ENCODE measurements around the gene CDK11B. TPM values are rescaled to one million over a fixed set of nuclear protein-coding genes. Genes with fewer than 3 reads are reported as not detected.

The CDK11B gene
- total RNA-seq, 1 donor from 2014 or later = 28.5 TPM

DNA sequence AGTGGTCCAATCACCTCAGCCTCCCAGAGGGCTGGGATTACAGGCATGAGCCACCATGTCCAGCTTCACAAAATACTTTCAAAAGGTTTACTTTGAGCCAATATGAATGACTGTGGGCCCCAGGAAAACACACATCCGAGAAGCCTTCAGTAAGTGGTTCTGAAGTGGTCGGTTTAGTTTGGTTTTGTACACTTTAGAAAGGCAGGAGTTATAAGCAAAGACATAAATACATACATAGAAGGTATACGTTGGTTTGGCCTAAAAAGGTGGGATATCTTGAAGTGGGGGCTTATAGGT lies 46.8 kb downstream of the CDK11B start:
- Mint-ChIP-seq H3K4me3 (no peak overlapping the region), H3K27me3 (no peaks in the 10 kb centered on the region), H3K27ac (no peak overlapping the region), H3K4me1 (peaks cover 30% of the 10 kb centered on the region), H3K9me3 (no peaks in the 10 kb centered on the region), H3K36me3 (ENCODE audit: low read depth) (peaks cover 4% of the 10 kb centered on the region)
- DNase-seq = no peak
- POLR2A ChIA-PET = interaction anchor here (0.6 to 0.7 kb wide), 3 partner anchors 7 to 297 kb away, joined by 3 read pairs; no protein-coding TSS in a partner anchor
- TF ChIP-seq, protein P1, sequence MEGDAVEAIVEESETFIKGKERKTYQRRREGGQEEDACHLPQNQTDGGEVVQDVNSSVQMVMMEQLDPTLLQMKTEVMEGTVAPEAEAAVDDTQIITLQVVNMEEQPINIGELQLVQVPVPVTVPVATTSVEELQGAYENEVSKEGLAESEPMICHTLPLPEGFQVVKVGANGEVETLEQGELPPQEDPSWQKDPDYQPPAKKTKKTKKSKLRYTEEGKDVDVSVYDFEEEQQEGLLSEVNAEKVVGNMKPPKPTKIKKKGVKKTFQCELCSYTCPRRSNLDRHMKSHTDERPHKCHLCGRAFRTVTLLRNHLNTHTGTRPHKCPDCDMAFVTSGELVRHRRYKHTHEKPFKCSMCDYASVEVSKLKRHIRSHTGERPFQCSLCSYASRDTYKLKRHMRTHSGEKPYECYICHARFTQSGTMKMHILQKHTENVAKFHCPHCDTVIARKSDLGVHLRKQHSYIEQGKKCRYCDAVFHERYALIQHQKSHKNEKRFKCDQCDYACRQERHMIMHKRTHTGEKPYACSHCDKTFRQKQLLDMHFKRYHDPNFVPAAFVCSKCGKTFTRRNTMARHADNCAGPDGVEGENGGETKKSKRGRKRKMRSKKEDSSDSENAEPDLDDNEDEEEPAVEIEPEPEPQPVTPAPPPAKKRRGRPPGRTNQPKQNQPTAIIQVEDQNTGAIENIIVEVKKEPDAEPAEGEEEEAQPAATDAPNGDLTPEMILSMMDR (IDR thresholded peaks at IDR 0.05) = no peak
- intact Hi-C loops (cut with micrococcal nuclease) = no loop called here
- CTCF ChIA-PET = no interaction called here
- no peak for ATAC-seq (ENCODE audit: low read depth)

DNA sequence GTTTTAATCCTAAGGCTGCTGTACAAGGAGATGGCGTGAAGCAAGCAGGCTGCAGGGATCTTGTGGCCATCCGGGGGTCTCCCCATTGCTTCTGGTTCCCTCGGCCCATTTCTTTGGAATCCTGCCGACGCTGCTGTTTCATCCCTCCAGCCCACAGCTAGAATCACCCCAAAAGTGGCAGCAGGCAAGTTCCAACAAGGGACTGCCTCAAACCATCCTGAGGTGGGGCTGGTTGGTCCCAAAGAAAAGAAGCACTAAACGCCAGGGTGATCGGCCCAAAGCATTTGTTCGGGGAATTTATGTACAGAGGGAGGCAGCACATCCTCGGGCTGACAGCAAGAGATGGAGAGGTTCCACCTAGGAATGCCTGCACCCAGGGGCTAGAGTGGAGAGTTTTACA lies 48.0 kb downstream of the CDK11B start:
- ChIA-PET CTCF (no interaction called here), POLR2A (no interaction called here)
- no peaks in the 10 kb centered on the region for H3K27me3 Mint-ChIP-seq
- no peaks in the 10 kb centered on the region for H3K9me3 Mint-ChIP-seq
- peaks cover 33% of the 10 kb centered on the region for H3K4me1 Mint-ChIP-seq
- no peak overlapping the region for H3K4me3 Mint-ChIP-seq
- H3K36me3 Mint-ChIP-seq (ENCODE audit: low read depth) = peaks cover 4% of the 10 kb centered on the region
- no peak for DNase-seq
- intact Hi-C loops (cut with micrococcal nuclease) = no loop called here
- no peak for ATAC-seq (ENCODE audit: low read depth)
- no peak overlapping the region for H3K27ac Mint-ChIP-seq
- TF ChIP-seq, protein P1 (IDR thresholded peaks at IDR 0.05) = no peak

DNA sequence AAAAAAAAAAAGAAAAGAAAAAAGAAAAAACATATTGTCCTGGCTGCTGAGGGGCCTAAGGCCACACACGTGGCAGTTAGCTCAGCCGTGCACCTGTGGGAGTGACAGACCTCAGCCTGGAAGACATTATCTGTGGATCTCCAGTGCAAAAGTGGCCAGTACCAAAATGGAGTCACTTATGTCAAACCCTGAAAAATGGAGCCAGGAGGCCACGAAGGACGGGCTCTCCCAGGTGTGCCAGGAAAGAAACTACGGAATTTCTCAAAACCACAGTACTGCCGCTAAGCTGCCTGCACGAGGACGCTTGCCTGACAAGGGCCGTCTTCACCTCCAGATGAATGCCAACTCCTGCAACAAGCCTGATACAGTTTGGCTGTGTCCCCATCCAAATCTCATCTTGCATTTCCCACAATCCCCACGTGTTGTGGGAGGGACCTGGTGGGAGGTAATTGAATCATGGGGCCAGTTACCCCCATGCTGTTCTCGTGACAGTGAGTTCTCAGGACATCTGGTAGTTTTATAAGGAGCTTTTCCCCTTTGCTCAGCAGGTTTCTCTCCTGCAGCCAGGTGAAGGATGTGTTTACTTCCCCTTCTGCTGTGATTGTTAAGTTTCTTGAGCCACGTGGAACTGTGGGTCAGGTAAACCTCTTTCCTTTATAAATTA lies 48.9 kb downstream of the CDK11B start:
- Mint-ChIP-seq H3K4me3 (no peak overlapping the region), H3K4me1 (peaks cover 32% of the 10 kb centered on the region), H3K27me3 (no peaks in the 10 kb centered on the region), H3K27ac (no peak overlapping the region), H3K9me3 (no peaks in the 10 kb centered on the region), H3K36me3 (ENCODE audit: low read depth) (peaks cover 3% of the 10 kb centered on the region)
- TF ChIP-seq, protein P1 (IDR thresholded peaks at IDR 0.05) = no peak
- intact Hi-C loops (cut with micrococcal nuclease) = no loop called here
- ATAC-seq (ENCODE audit: low read depth) = no peak
- no peak for DNase-seq
- POLR2A ChIA-PET = no interaction called here
- CTCF ChIA-PET = no interaction called here

DNA sequence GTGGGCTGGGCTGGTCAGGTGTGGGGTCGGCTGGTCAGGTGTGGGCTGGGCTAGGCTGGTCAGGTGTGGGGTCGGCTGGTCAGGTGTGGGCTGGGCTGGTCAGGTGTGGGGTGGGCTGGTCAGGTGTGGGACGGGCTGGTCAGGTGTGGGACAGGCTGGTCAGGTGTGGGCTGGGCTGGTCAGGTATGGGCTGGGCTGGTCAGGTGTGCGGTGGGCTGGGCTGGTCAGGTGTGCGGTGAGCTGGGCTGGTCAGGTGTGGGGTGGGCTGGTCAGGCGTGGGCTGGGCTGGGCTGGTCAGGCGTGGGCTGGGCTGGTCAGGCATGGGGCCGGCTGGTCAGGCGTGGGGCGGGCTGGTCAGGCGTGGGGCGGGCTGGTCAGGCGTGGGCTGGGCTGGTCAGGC lies 52.6 kb downstream of the CDK11B start:
- DNase-seq (no peak), ATAC-seq (ENCODE audit: low read depth) (no peak)
- POLR2A ChIA-PET = interaction anchor here (0.5 to 1.4 kb wide), 6 partner anchors 8 to 217 kb away, joined by 3 to 7 read pairs (median 3); partner anchors contain the start of gene MIB2
- peaks cover 30% of the 10 kb centered on the region for H3K4me1 Mint-ChIP-seq
- no peaks in the 10 kb centered on the region for H3K9me3 Mint-ChIP-seq
- H3K27me3 Mint-ChIP-seq = no peaks in the 10 kb centered on the region
- intact Hi-C loops (cut with micrococcal nuclease) = no loop called here
- H3K27ac Mint-ChIP-seq = no peak overlapping the region
- TF ChIP-seq, protein P1 (IDR thresholded peaks at IDR 0.05) = no peak
- H3K36me3 Mint-ChIP-seq (ENCODE audit: low read depth) = no peaks in the 10 kb centered on the region
- no peak overlapping the region for H3K4me3 Mint-ChIP-seq
- CTCF ChIA-PET = no interaction called here

DNA sequence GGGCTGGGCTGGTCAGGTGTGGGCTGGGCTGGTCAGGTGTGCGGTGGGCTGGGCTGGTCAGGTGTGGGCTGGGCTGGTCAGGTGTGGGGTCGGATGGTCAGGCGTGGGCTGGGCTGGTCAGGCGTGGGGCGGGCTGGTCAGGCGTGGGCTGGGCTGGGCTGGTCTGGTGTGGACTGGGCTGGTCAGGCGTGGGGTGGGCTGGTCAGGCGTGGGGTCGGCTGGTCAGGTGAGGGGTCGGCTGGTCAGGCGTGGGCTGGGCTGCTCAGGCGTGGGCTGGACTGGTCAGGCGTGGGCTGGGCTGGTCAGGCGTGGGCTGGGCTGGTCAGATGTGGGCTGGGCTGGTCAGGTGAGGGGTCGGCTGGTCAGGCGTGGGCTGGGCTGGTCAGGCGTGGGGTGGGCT lies 53.1 kb downstream of the CDK11B start:
- POLR2A ChIA-PET = no interaction called here
- TF ChIP-seq, protein P1 (IDR thresholded peaks at IDR 0.05) = no peak
- no peaks in the 10 kb centered on the region for H3K9me3 Mint-ChIP-seq
- no peaks in the 10 kb centered on the region for H3K27me3 Mint-ChIP-seq
- H3K36me3 Mint-ChIP-seq (ENCODE audit: low read depth) = no peaks in the 10 kb centered on the region
- no peak for DNase-seq
- CTCF ChIA-PET = no interaction called here
- intact Hi-C loops (cut with micrococcal nuclease) = no loop called here
- H3K4me3 Mint-ChIP-seq = no peak overlapping the region
- H3K4me1 Mint-ChIP-seq = peaks cover 30% of the 10 kb centered on the region
- ATAC-seq (ENCODE audit: low read depth) = no peak
- H3K27ac Mint-ChIP-seq = no peak overlapping the region
